ENCODE results near the gene MYO7B.

- TF ChIP-seq KAT2B (IDR thresholded peaks at IDR 0.05; ENCODE audit: low read depth, low read length) (no peak), SMC3 (conservative IDR thresholded peaks at IDR 0.05; ENCODE audit: insufficient read depth, low read depth, low read length) (no peak), HIVEP1 (CRISPR knock-in tag; IDR thresholded peaks at IDR 0.05) (no peak), SMARCA4 (IDR thresholded peaks at IDR 0.05) (no peak), ZZZ3 (IDR thresholded peaks at IDR 0.05) (no peak), ZFP30 (CRISPR knock-in tag; IDR thresholded peaks at IDR 0.05; ENCODE audit: borderline replicate concordance) (no peak), ZBTB40 (IDR thresholded peaks at IDR 0.05) (no peak), ZBTB40 (CRISPR knock-in tag; IDR thresholded peaks at IDR 0.05) (no peak), MED1 (CRISPR knock-in tag; IDR thresholded peaks at IDR 0.05; ENCODE audit: borderline replicate concordance) (no peak), CBX2 (IDR thresholded peaks at IDR 0.05; ENCODE audit: insufficient read depth, low read length, poor library complexity, severe bottlenecking) (no peak)
- TF ChIP-seq, protein P1, sequence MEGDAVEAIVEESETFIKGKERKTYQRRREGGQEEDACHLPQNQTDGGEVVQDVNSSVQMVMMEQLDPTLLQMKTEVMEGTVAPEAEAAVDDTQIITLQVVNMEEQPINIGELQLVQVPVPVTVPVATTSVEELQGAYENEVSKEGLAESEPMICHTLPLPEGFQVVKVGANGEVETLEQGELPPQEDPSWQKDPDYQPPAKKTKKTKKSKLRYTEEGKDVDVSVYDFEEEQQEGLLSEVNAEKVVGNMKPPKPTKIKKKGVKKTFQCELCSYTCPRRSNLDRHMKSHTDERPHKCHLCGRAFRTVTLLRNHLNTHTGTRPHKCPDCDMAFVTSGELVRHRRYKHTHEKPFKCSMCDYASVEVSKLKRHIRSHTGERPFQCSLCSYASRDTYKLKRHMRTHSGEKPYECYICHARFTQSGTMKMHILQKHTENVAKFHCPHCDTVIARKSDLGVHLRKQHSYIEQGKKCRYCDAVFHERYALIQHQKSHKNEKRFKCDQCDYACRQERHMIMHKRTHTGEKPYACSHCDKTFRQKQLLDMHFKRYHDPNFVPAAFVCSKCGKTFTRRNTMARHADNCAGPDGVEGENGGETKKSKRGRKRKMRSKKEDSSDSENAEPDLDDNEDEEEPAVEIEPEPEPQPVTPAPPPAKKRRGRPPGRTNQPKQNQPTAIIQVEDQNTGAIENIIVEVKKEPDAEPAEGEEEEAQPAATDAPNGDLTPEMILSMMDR (IDR thresholded peaks at IDR 0.05 in 2 of 3, conservative IDR thresholded peaks at IDR 0.05 in 1 of 3; ENCODE audit: insufficient read depth in 2 of 3, low read depth in 1 of 3, low read length in 3 of 3): no peak
- TF ChIP-seq, protein P2, sequence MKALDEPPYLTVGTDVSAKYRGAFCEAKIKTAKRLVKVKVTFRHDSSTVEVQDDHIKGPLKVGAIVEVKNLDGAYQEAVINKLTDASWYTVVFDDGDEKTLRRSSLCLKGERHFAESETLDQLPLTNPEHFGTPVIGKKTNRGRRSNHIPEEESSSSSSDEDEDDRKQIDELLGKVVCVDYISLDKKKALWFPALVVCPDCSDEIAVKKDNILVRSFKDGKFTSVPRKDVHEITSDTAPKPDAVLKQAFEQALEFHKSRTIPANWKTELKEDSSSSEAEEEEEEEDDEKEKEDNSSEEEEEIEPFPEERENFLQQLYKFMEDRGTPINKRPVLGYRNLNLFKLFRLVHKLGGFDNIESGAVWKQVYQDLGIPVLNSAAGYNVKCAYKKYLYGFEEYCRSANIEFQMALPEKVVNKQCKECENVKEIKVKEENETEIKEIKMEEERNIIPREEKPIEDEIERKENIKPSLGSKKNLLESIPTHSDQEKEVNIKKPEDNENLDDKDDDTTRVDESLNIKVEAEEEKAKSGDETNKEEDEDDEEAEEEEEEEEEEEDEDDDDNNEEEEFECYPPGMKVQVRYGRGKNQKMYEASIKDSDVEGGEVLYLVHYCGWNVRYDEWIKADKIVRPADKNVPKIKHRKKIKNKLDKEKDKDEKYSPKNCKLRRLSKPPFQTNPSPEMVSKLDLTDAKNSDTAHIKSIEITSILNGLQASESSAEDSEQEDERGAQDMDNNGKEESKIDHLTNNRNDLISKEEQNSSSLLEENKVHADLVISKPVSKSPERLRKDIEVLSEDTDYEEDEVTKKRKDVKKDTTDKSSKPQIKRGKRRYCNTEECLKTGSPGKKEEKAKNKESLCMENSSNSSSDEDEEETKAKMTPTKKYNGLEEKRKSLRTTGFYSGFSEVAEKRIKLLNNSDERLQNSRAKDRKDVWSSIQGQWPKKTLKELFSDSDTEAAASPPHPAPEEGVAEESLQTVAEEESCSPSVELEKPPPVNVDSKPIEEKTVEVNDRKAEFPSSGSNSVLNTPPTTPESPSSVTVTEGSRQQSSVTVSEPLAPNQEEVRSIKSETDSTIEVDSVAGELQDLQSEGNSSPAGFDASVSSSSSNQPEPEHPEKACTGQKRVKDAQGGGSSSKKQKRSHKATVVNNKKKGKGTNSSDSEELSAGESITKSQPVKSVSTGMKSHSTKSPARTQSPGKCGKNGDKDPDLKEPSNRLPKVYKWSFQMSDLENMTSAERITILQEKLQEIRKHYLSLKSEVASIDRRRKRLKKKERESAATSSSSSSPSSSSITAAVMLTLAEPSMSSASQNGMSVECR (CRISPR knock-in tag; IDR thresholded peaks at IDR 0.05): no peak
Observed at GRCh38 chr2:127657232-127657595, 121.7 kb downstream of the MYO7B start.

Data from K562 (cell line).